ENCODE results near the gene FBRSL1. TPM values are rescaled to one million over a fixed set of nuclear protein-coding genes. Genes with fewer than 3 reads are reported as not detected.
A peak's percentile ranks its signal among the peaks of the same experiment; 100 is the strongest.

The FBRSL1 gene
- total and polyA plus RNA-seq, 2 donors (not counting 1 experiment from before 2014, with no cell fraction given): 62.6 to 112 TPM

GRCh38 chr12:132447731-132448462 lies 42.1 kb upstream of the FBRSL1 start:
- Mint-ChIP-seq H3K27me3 (no peaks in the 10 kb centered on the region), H3K9me3 (ENCODE audit: insufficient read depth) (no peaks in the 10 kb centered on the region), H3K4me3 (no peak overlapping the region), H3K4me1 (peaks cover 70% of the 10 kb centered on the region), H3K27ac (peak overlapping the region; percentile 68)
- Histone ChIP-seq H3K4me2 (replicated peaks; ENCODE audit: low read depth, low read length, poor library complexity, severe bottlenecking) (peak overlapping the region; percentile 2), H3K36me3 (replicated peaks in 1 of 2; ENCODE audit: control extremely low read depth in 1 of 2, control insufficient read depth in 1 of 2, extremely low read depth in 1 of 2, insufficient read depth in 2 of 2, low read length in 1 of 2) (peaks cover 0 to 2% of the 10 kb centered on the region in 2 experiments), H2AFZ (ENCODE audit: insufficient read depth, low read depth, low read length, poor library complexity, severe bottlenecking) (peak overlapping the region; percentile 18), H3K9ac (ENCODE audit: low read length) (no peak overlapping the region), H3K4me1 (ENCODE audit: control insufficient read depth in 2 of 2, insufficient read depth in 2 of 2, low read length in 2 of 2) (peaks cover 70 to 97% of the 10 kb centered on the region in 2 donors), H3K27me3 (replicated peaks in 1 of 4; ENCODE audit: control extremely low read depth in 1 of 4, control insufficient read depth in 3 of 4, insufficient read depth in 4 of 4, low read length in 3 of 4) (no peaks in the 10 kb centered on the region), H3K79me2 (ENCODE audit: control insufficient read depth, insufficient read depth, low read length) (no peaks in the 10 kb centered on the region), H3K4me3 (ENCODE audit: control extremely low read depth in 1 of 5, extremely low read depth in 1 of 5, insufficient read depth in 1 of 5, low read depth in 2 of 5, low read length in 4 of 5) (no peak overlapping the region), H4K20me1 (ENCODE audit: control insufficient read depth, insufficient read depth, low read length, poor library complexity, severe bottlenecking) (no peaks in the 10 kb centered on the region), H3K9me3 (ENCODE audit: control extremely low read depth in 1 of 3, control insufficient read depth in 2 of 3, insufficient read depth in 1 of 3, low read length in 2 of 3) (peaks cover 0 to 7% (median 0%) of the 10 kb centered on the region in 3 donors), H3K27ac (ENCODE audit: low read length in 2 of 2) (peak overlapping the region; percentile 36 to 57)
- ChIA-PET POLR2A (interaction anchor here (0.6 kb wide), 2 partner anchors 298 to 374 kb away, joined by 3 read pairs; no protein-coding TSS in a partner anchor), CTCF (interaction anchor here (0.8 to 1.4 kb wide), 3 partner anchors 18 to 32 kb away, joined by 3 to 5 read pairs (median 4); no protein-coding TSS in a partner anchor)
- TF ChIP-seq EZH2 (IDR thresholded peaks at IDR 0.05; ENCODE audit: borderline replicate concordance, insufficient read depth, low read depth, low read length, poor library complexity, severe bottlenecking): no peak
- TF ChIP-seq CTCF (IDR thresholded peaks at IDR 0.05): no peak
- intact Hi-C loops (cut with micrococcal nuclease): loop anchor here (2.0 to 5.0 kb wide), 2 partner anchors 21 to 39 kb away; no protein-coding TSS in a partner anchor
- ATAC-seq (ENCODE audit: low read depth) (no peak), DNase-seq (no peak)
- 78% methylated on average over 23 of the region's 23 CpGs for WGBS (ENCODE audit: insufficient coverage)

- Mint-ChIP-seq H3K4me1 (peaks cover 68% of the 10 kb centered on the region), H3K27me3 (no peaks in the 10 kb centered on the region), H3K27ac (peak overlapping the region; percentile 68), H3K9me3 (ENCODE audit: insufficient read depth) (no peaks in the 10 kb centered on the region), H3K4me3 (no peak overlapping the region)
- peaks cover 70 to 94% of the 10 kb centered on the region in 2 donors for H3K4me1 ChIP-seq (ENCODE audit: control insufficient read depth in 2 of 2, insufficient read depth in 2 of 2, low read length in 2 of 2)
- ChIA-PET CTCF (interaction anchor here (0.8 kb wide), 1 partner anchor 32 kb away, joined by 3 read pairs; no protein-coding TSS in a partner anchor), POLR2A (interaction anchor here (0.6 kb wide), 2 partner anchors 298 to 375 kb away, joined by 3 read pairs; no protein-coding TSS in a partner anchor)
- H3K4me3 ChIP-seq (ENCODE audit: control extremely low read depth in 1 of 5, extremely low read depth in 1 of 5, insufficient read depth in 1 of 5, low read depth in 2 of 5, low read length in 4 of 5): no peak overlapping the region
- no peak overlapping the region for H3K9ac ChIP-seq (ENCODE audit: low read length)
- no peak for DNase-seq
- H3K27me3 ChIP-seq (replicated peaks in 1 of 4; ENCODE audit: control extremely low read depth in 1 of 4, control insufficient read depth in 3 of 4, insufficient read depth in 4 of 4, low read length in 3 of 4): no peaks in the 10 kb centered on the region
- H4K20me1 ChIP-seq (ENCODE audit: control insufficient read depth, insufficient read depth, low read length, poor library complexity, severe bottlenecking): no peaks in the 10 kb centered on the region
- WGBS (ENCODE audit: insufficient coverage): 93% methylated on average over 10 of the region's 10 CpGs
- no peak for ATAC-seq (ENCODE audit: low read depth)
- intact Hi-C loops (cut with micrococcal nuclease): loop anchor here (2.0 to 5.0 kb wide), 2 partner anchors 20 to 39 kb away; no protein-coding TSS in a partner anchor
- peaks cover 0 to 7% (median 0%) of the 10 kb centered on the region in 3 donors for H3K9me3 ChIP-seq (ENCODE audit: control extremely low read depth in 1 of 3, control insufficient read depth in 2 of 3, insufficient read depth in 1 of 3, low read length in 2 of 3)
- H3K36me3 ChIP-seq (replicated peaks in 1 of 2; ENCODE audit: control extremely low read depth in 1 of 2, control insufficient read depth in 1 of 2, extremely low read depth in 1 of 2, insufficient read depth in 2 of 2, low read length in 1 of 2): no peaks in the 10 kb centered on the region
- TF ChIP-seq EZH2 (IDR thresholded peaks at IDR 0.05; ENCODE audit: borderline replicate concordance, insufficient read depth, low read depth, low read length, poor library complexity, severe bottlenecking) (no peak), CTCF (IDR thresholded peaks at IDR 0.05) (no peak)
- H3K27ac ChIP-seq (ENCODE audit: low read length in 2 of 2): peak overlapping the region in 1 of 2 donors; percentile 57
- H3K4me2 ChIP-seq (replicated peaks; ENCODE audit: low read depth, low read length, poor library complexity, severe bottlenecking): peak overlapping the region; percentile 2
- no peak overlapping the region for H2AFZ ChIP-seq (ENCODE audit: insufficient read depth, low read depth, low read length, poor library complexity, severe bottlenecking)
- no peaks in the 10 kb centered on the region for H3K79me2 ChIP-seq (ENCODE audit: control insufficient read depth, insufficient read depth, low read length)
Observed at GRCh38 chr12:132448463-132448820, 41.5 kb upstream of the FBRSL1 start.
